ENCODE results near the gene RANBP3L. TPM values are rescaled to one million over a fixed set of nuclear protein-coding genes. Genes with fewer than 3 reads are reported as not detected.
A peak's percentile ranks its signal among the peaks of the same experiment; 100 is the strongest.

The RANBP3L gene
- total and polyA plus RNA-seq, 2 of the 4 experiments (the other 2 are of a cell fraction): not detected

DNA sequence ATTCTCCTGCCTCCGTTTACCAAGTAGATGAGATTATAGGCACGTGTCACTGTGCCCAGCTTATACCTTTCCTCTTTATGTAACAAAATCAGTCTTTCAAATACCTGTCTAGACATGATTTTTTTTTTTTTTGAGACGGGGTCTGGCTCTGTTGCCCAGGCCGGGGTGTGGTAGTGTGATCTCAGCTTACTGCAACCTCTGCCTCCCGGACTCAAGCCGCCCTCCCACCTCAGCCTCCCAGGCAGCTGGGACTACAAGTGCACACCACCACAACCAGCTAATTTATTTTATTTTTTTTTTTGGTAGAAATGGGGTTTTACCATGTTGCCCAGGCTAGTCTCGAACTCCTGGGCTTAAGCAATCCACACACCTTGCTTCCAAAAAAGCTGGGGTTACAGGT, 73.2 kb downstream of the RANBP3L start:
- no peaks in the 10 kb centered on the region for H3K27me3 ChIP-seq (ENCODE audit: control insufficient read depth, insufficient read depth, low read length)
- H2BK15ac ChIP-seq (ENCODE audit: low read depth, low read length): peak overlapping the region; percentile 92; the same call in 1 of the 3 replicates
- H3K9ac ChIP-seq (ENCODE audit: low read depth, low read length): no peak overlapping the region
- peak overlapping the region; percentile 79 to 86; a peak in 2 of 4 replicates for H4K8ac ChIP-seq (ENCODE audit: low read depth in 2 of 2, low read length in 2 of 2)
- peak overlapping the region; percentile 81 for H2AK5ac ChIP-seq (ENCODE audit: low read depth, low read length)
- no peak overlapping the region for H3K23ac ChIP-seq (ENCODE audit: low read depth, low read length)
- intact Hi-C loops (cut with micrococcal nuclease) (no loop called here), in situ Hi-C loops (cut with MboI; ENCODE audit: low sequenced_read_pairs) (loop anchor here (10.0 kb wide), 1 partner anchor 76 kb away; the partner anchor contains the start of gene RANBP3L), dilution Hi-C loops (cut with HindIII; ENCODE audit: low sequenced_read_pairs, unreplicated experiment) (no loop called here)
- peaks cover 5% of the 10 kb centered on the region for H3K4me1 ChIP-seq (ENCODE audit: control insufficient read depth, insufficient read depth, low read length)
- H3K79me1 ChIP-seq (ENCODE audit: low read depth in 1 of 2, low read length in 2 of 2): peaks cover 5 to 17% of the 10 kb centered on the region in 2 experiments; a peak in 2 of 4 replicates
- no peak overlapping the region; the same call in 1 of the 2 replicates for H4K5ac ChIP-seq (ENCODE audit: low read depth, low read length)
- H2BK5ac ChIP-seq (ENCODE audit: low read depth, low read length, poor library complexity, severe bottlenecking): peak overlapping the region; percentile 76
- no CpG with 5 or more reads among the region's 7 CpGs for WGBS, 2 experiments (ENCODE audit: extremely low coverage in 2 of 2, insufficient read length in 1 of 2)
- POLR2A ChIA-PET (ENCODE audit: unreplicated experiment): interaction anchor here (0.6 kb wide), 2 partner anchors 19 to 32 kb away, joined by 3 to 4 read pairs; no protein-coding TSS in a partner anchor
- 0 out of 2 replicates have a peak overlapping the region, but pooled peaks have one; percentile 29 for H3K14ac ChIP-seq (replicated peaks; ENCODE audit: low read depth, low read length)
- H2AFZ ChIP-seq (replicated peaks; ENCODE audit: low read length, poor library complexity): no peak overlapping the region
- 0 out of 2 replicates have a peak overlapping the region, but pooled peaks have one; percentile 19 for H3K56ac ChIP-seq (ENCODE audit: extremely low read depth, insufficient read depth, low read length)
- peak overlapping the region; percentile 29 for H3K4me2 ChIP-seq (ENCODE audit: low read depth, low read length)
- no peaks in the 10 kb centered on the region for H3K9me3 ChIP-seq (ENCODE audit: control insufficient read depth, insufficient read depth, low read length)
- H2BK20ac ChIP-seq (ENCODE audit: low read depth, low read length): no peak overlapping the region; the same call in 1 of the 2 replicates
- peak overlapping the region; percentile 48 for H3K4ac ChIP-seq (ENCODE audit: low read depth, low read length)
- no peak for ATAC-seq (ENCODE audit: low read depth)
- H3K36me3 ChIP-seq (ENCODE audit: control insufficient read depth, insufficient read depth, low read length): peaks cover 4% of the 10 kb centered on the region
- H3K27ac ChIP-seq (ENCODE audit: insufficient read depth, low read length): peak overlapping the region; percentile 75
- no peak overlapping the region for H3K4me3 ChIP-seq (ENCODE audit: insufficient read depth, low read depth, low read length)
- BruUV-seq (replicated peaks): no TSS peak
- no peak overlapping the region for H2AK9ac ChIP-seq (replicated peaks; ENCODE audit: low read depth, low read length, poor library complexity)
- H3K9me1 ChIP-seq (ENCODE audit: insufficient read depth, low read length): no peaks in the 10 kb centered on the region
- H4K91ac ChIP-seq (ENCODE audit: insufficient read depth, low read depth, low read length): no peak overlapping the region
- 0 out of 2 replicates have a peak overlapping the region, but pooled peaks have one; percentile 16 for H2BK120ac ChIP-seq (ENCODE audit: low read depth, low read length)
- TF ChIP-seq RCOR1 (IDR thresholded peaks at IDR 0.05; ENCODE audit: insufficient replicate concordance, low read length) (no peak), CHD1 (IDR thresholded peaks at IDR 0.05; ENCODE audit: low read depth, low read length) (no peak), BHLHE40 (IDR thresholded peaks at IDR 0.05; ENCODE audit: low read depth, low read length) (no peak), CEBPB (IDR thresholded peaks at IDR 0.05; ENCODE audit: low read depth, low read length) (no peak), NFE2L2 (IDR thresholded peaks at IDR 0.05; ENCODE audit: low read depth, low read length) (no peak)
- CTCF ChIA-PET: no interaction called here
- H3K18ac ChIP-seq (ENCODE audit: low read depth, low read length): peak overlapping the region; percentile 33; the same call in 1 of the 2 replicates
- DNase-seq: no peak
- no peaks in the 10 kb centered on the region; the same call in 1 of the 2 replicates for H4K20me1 ChIP-seq (ENCODE audit: insufficient read depth, low read length)

Data from IMR-90 (cell line).